HepG2 (cell line): ENCODE data around the gene IVL. TPM values are rescaled to one million over a fixed set of nuclear protein-coding genes. Genes with fewer than 3 reads are reported as not detected.

Experiments
- ATAC-seq: fragments of 200-7000 bp; cut with Tn5 transposase; 3 replicates; pipeline ENCODE4 v1.9.1; 2020; ENCODE audit warnings: mild to moderate bottlenecking, moderate library complexity
- BruUV-seq: library from RNA; stranded (reverse); fragments of 400-500 nt; replicated peaks from 2 replicates; lab custom pipeline; 2021; lab: Mats Ljungman, UMichigan
- CTCF ChIA-PET: fragments of 300-600 bp; formaldehyde crosslinking; extraction: SDS; loops from one replicate; lab custom pipeline; 2021; ENCODE audit warnings: low total read pairs, inconsistent platforms, low intra/inter-chr PET ratio; lab: Yijun Ruan, JAX
- POLR2A ChIA-PET: fragments of 350-600 bp; sonication (Branson Sonifier 250); formaldehyde crosslinking; loops from one replicate; lab custom pipeline; 2020; ENCODE audit warnings: antibody characterized with exemption, inconsistent platforms; lab: Yijun Ruan, JAX
- DNase-seq: peaks from one replicate; pipeline ENCODE4 v3.0.0-alpha.2; 2015; ENCODE audit warnings: low spot score
- FAIRE-seq: peaks from 3 replicates; lab custom pipeline; 2011; peaks lifted over from hg19 to GRCh38; lab: Jason Lieb, UNC
- H2AFZ ChIP-seq: one replicate; pipeline ENCODE4 v1.6.1; 2011; ENCODE audit warnings: low read length, inconsistent platforms
- H3K27ac ChIP-seq: fragments of 300-600 bp; 3 replicates; pipeline ENCODE4 v1.8.0; 2011; ENCODE audit warnings: mixed run types, mild to moderate bottlenecking, mixed read lengths, low read length, inconsistent platforms; ENCODE audit not compliant: insufficient read depth; ENCODE audit errors: extremely low read length
- H3K27me3 ChIP-seq, 2 experiments: fragments of 200-600 bp in 1 of 2; 2 replicates in 1 of 2; 3 replicates in 1 of 2; pipeline versions ENCODE4 v1.6.0 to v1.8.0; 2011; ENCODE audit warnings: low read length in 2 of 2, mild to moderate bottlenecking in 2 of 2, moderate library complexity in 2 of 2, inconsistent platforms in 1 of 2; ENCODE audit not compliant: insufficient read depth in 2 of 2, control insufficient read depth in 1 of 2
- H3K36me3 ChIP-seq, 2 experiments: fragments of 200-600 bp in 1 of 2; replicated peaks in 1 of 2; 2 replicates in 1 of 2; 3 replicates in 1 of 2; pipeline versions ENCODE4 v1.5.1 to v1.8.0; 2011; ENCODE audit warnings: low read length in 2 of 2, inconsistent platforms in 1 of 2; ENCODE audit not compliant: insufficient read depth in 2 of 2, control insufficient read depth in 1 of 2
- H3K4me1 ChIP-seq: 2 replicates; pipeline ENCODE4 v1.5.1; 2012; ENCODE audit warnings: low read length, inconsistent platforms; ENCODE audit not compliant: insufficient read depth
- H3K4me2 ChIP-seq: 2 replicates; pipeline ENCODE4 v1.6.0; 2011; ENCODE audit warnings: low read depth, low read length, inconsistent platforms
- H3K4me3 ChIP-seq, 3 experiments: fragments of 200-600 bp in 1 of 3; sonication (generic), shearing (Covaris generic) in 1 of 3; replicated peaks in 1 of 3; 2 replicates each; pipeline ENCODE4 v1.5.1; 2011 to 2016; ENCODE audit warnings: low read length in 3 of 3, inconsistent platforms in 2 of 3, low read depth in 2 of 3, mild to moderate bottlenecking in 2 of 3, control low read depth in 1 of 3, mixed read lengths in 1 of 3; ENCODE audit not compliant: insufficient read depth in 1 of 3
- H3K79me2 ChIP-seq: one replicate; pipeline ENCODE4 v1.6.1; 2011; ENCODE audit warnings: low read length, inconsistent platforms; ENCODE audit not compliant: insufficient read depth
- H3K9ac ChIP-seq: 2 replicates; pipeline ENCODE4 v1.6.0; 2011; ENCODE audit warnings: mild to moderate bottlenecking, low read depth, low read length, inconsistent platforms; ENCODE audit not compliant: insufficient read depth
- H3K9me3 ChIP-seq: 2 replicates; pipeline ENCODE4 v1.5.1; 2012; ENCODE audit warnings: mild to moderate bottlenecking, low read length
- H4K20me1 ChIP-seq: 2 replicates; pipeline ENCODE4 v1.6.0; 2011; ENCODE audit warnings: inconsistent platforms, mild to moderate bottlenecking, low read length, moderate library complexity; ENCODE audit not compliant: insufficient read depth
- ELF3 ChIP-seq: IDR thresholded peaks from 2 replicates; pipeline ENCODE4 v1.6.1; 2016; ENCODE audit warnings: missing genetic modification reagents, missing compliant biosample characterization
- NFATC3 ChIP-seq: sonication (generic); formaldehyde crosslinking; IDR thresholded peaks from 2 replicates; pipeline ENCODE4 v1.5.1; 2020; ENCODE audit warnings: mild to moderate bottlenecking, missing genetic modification reagents
- PHB2 ChIP-seq: fragments of 450-650 bp; IDR thresholded peaks from 2 replicates; pipeline ENCODE4 v1.6.1; 2018; ENCODE audit not compliant: partially characterized antibody
- RERE ChIP-seq: IDR thresholded peaks from 2 replicates; pipeline ENCODE4 v1.6.1; 2016; ENCODE audit warnings: low read depth, missing genetic modification reagents, missing compliant biosample characterization
- SIX4 ChIP-seq: sonication (generic); formaldehyde crosslinking; IDR thresholded peaks from 2 replicates; pipeline ENCODE4 v1.4.0; 2020; ENCODE audit warnings: missing genetic modification reagents
- SMYD3 ChIP-seq: sonication (generic); formaldehyde crosslinking; IDR thresholded peaks from 2 replicates; pipeline ENCODE4 v1.8.1; 2023; ENCODE audit warnings: mild to moderate bottlenecking, missing genetic modification reagents
- SRY ChIP-seq: sonication (generic); formaldehyde crosslinking; IDR thresholded peaks from 2 replicates; pipeline ENCODE4 v1.8.0; 2022; ENCODE audit warnings: mild to moderate bottlenecking, missing genetic modification reagents
- TP53 ChIP-seq: sonication (generic); formaldehyde crosslinking; conservative IDR thresholded peaks from 2 replicates; pipeline ENCODE4 v1.4.0; 2020; ENCODE audit warnings: missing genetic modification reagents
- ZNF17 ChIP-seq: sonication (generic); formaldehyde crosslinking; IDR thresholded peaks from 2 replicates; pipeline ENCODE4 v1.5.0; 2020; ENCODE audit warnings: mild to moderate bottlenecking, missing genetic modification reagents
- ZNF33B ChIP-seq: sonication (generic); formaldehyde crosslinking; IDR thresholded peaks from 2 replicates; pipeline ENCODE4 v1.5.1; 2020; ENCODE audit warnings: mild to moderate bottlenecking, missing genetic modification reagents
- ZNF550 ChIP-seq: sonication (generic); formaldehyde crosslinking; IDR thresholded peaks from 2 replicates; pipeline ENCODE4 v1.4.0; 2020; ENCODE audit warnings: mild to moderate bottlenecking, missing genetic modification reagents, borderline replicate concordance
- ZNF580 ChIP-seq: IDR thresholded peaks from 2 replicates; pipeline ENCODE4 v1.6.1; 2016; ENCODE audit warnings: low read depth, borderline replicate concordance
- ZNF598 ChIP-seq: sonication (generic); formaldehyde crosslinking; IDR thresholded peaks from 2 replicates; pipeline ENCODE4 v1.5.1; 2020; ENCODE audit warnings: mild to moderate bottlenecking, missing genetic modification reagents, borderline replicate concordance
- ZNF749 ChIP-seq: sonication (generic); formaldehyde crosslinking; IDR thresholded peaks from 2 replicates; pipeline ENCODE4 v1.8.0; 2022; ENCODE audit warnings: mild to moderate bottlenecking, missing genetic modification reagents, moderate library complexity, borderline replicate concordance
- ZNF775 ChIP-seq: sonication (generic); formaldehyde crosslinking; IDR thresholded peaks from 2 replicates; pipeline ENCODE4 v1.4.0; 2020; ENCODE audit warnings: missing genetic modification reagents, mild to moderate bottlenecking, moderate library complexity, borderline replicate concordance
- ZNF891 ChIP-seq: sonication (generic); formaldehyde crosslinking; IDR thresholded peaks from 2 replicates; pipeline ENCODE4 v1.5.0; 2020; ENCODE audit warnings: mild to moderate bottlenecking, missing genetic modification reagents
- WGBS: methylation state at CpG from one replicate; pipeline ENCODE4 v1.1.6; 2017; ENCODE audit warnings: low lambda C conversion rate; 5-methylcytosine and 5-hydroxymethylcytosine counted together
- in situ Hi-C: cut with HindIII; loops from 2 replicates; pipeline ENCODE4 v1.10.0; 2017; ENCODE audit warnings: low pct_unique_long_range_greater_than_20kb; ENCODE audit not compliant: extremely low pct_ligation_motif_present
- intact Hi-C: fragments of 100-400 bp; cut with micrococcal nuclease; formaldehyde crosslinking; loops from one replicate; pipeline ENCODE4 v1.10.0; 2022; ENCODE audit not compliant: unreplicated experiment
- polyA plus RNA-seq, 8 experiments: library from polyadenylated mRNA; depleted of rRNA in 3 of 8; stranded (reverse) in 7 of 8; unstranded in 1 of 8; fragments of >200 nt; fragmentation: Illumina TruSeq in 4 of 8; extraction: Trizol in 4 of 8; gene quantifications; 2 replicates each; pipeline versions ENCODE4 v1.2.1 to v1.2.3, GENCODE V29; 2011 to 2016; ENCODE audit warnings: low read depth in 4 of 8, missing spikeins in 1 of 8, mixed read lengths in 1 of 8; ENCODE audit not compliant: insufficient read depth in 1 of 8
- total RNA-seq, 5 experiments: library from RNA; depleted of rRNA; stranded (reverse); fragments of >200 nt; fragmentation: Illumina TruSeq; extraction: Trizol; gene quantifications; 2 replicates each; pipeline ENCODE4 v1.2.3, GENCODE V29; 2016; ENCODE audit warnings: low read depth in 1 of 5

IVL gene
- total and polyA plus RNA-seq, 2 of the 13 experiments (the other 11 are each of a cell fraction or from before 2014, with no cell fraction given) = not detected

- H4K20me1 ChIP-seq = no peaks in the 10 kb centered on the region
- H3K4me3 ChIP-seq = no peak overlapping the region
- no peak overlapping the region for H2AFZ ChIP-seq
- no TSS peak for BruUV-seq
- H3K9ac ChIP-seq = no peak overlapping the region
- DNase-seq (no peak), ATAC-seq (no peak), FAIRE-seq (no peak)
- no peak overlapping the region for H3K27ac ChIP-seq
- WGBS = 0% methylated on average over 2 of the region's 2 CpGs
- no peaks in the 10 kb centered on the region for H3K9me3 ChIP-seq
- peaks cover 0 to 7% of the 10 kb centered on the region in 2 experiments; a peak in 1 of 5 replicates for H3K27me3 ChIP-seq
- no peaks in the 10 kb centered on the region for H3K79me2 ChIP-seq
- H3K4me2 ChIP-seq = no peak overlapping the region
- ChIA-PET POLR2A (no interaction called here), CTCF (no interaction called here)
- in situ Hi-C loops (no loop called here), intact Hi-C loops (loop anchor here (10.0 kb wide), 1 partner anchor 55 kb away; no protein-coding TSS in a partner anchor)
- H3K36me3 ChIP-seq = no peaks in the 10 kb centered on the region
- H3K4me1 ChIP-seq = no peaks in the 10 kb centered on the region
- no peak for TF ChIP-seq PHB2
- TF ChIP-seq ZNF550 (CRISPR knock-in tag) = no peak
- TF ChIP-seq ZNF775 (CRISPR knock-in tag) = no peak
- TF ChIP-seq ZNF17 = no peak
- no peak for TF ChIP-seq ZNF749 (CRISPR knock-in tag)
- no peak for TF ChIP-seq ZNF891 (CRISPR knock-in tag)
- no peak for TF ChIP-seq RERE
- TF ChIP-seq ZNF598 = no peak
- TF ChIP-seq ZNF33B (CRISPR knock-in tag) = no peak
- TF ChIP-seq TP53 (CRISPR knock-in tag) = no peak
- no peak for TF ChIP-seq SIX4 (CRISPR knock-in tag)
- no peak for TF ChIP-seq ZNF580
- TF ChIP-seq NFATC3 (CRISPR knock-in tag) = no peak
- no peak for TF ChIP-seq ELF3 (CRISPR knock-in tag)
- no peak for TF ChIP-seq SMYD3 (CRISPR knock-in tag)
- TF ChIP-seq SRY = no peak
Observed at GRCh38 chr1:152899883-152900282, 8.5 kb upstream of the IVL start.
